Measurements from ENCODE around the gene CABLES2.
A peak's percentile ranks its signal among the peaks of the same experiment; 100 is the strongest.

The CABLES2 gene

GRCh38 chr20:62407221-62407992 lies at the start of gene CABLES2:
CABLES2 (minus strand) TSS chr20:62407285; CDS start chr20:62407276, 9 bp downstream.
- ChIA-PET CTCF (no interaction called here), POLR2A (ENCODE audit: low non-redundant PET) (no interaction called here)
- TF ChIP-seq CTCF (conservative IDR thresholded peaks at IDR 0.05; ENCODE audit: low read depth): 0 out of 2 replicates have a peak, but pooled peaks have one; percentile 14
- DNase-seq (ENCODE audit: low spot score): peak; percentile 98
- peak within 1 kb of the TSS; percentile 80 for H3K27ac ChIP-seq

- TF ChIP-seq CTCF (conservative IDR thresholded peaks at IDR 0.05; ENCODE audit: low read depth): no peak
- H3K27ac ChIP-seq: no peak overlapping the region
- ChIA-PET POLR2A (ENCODE audit: low non-redundant PET) (no interaction called here), CTCF (no interaction called here)
- no peak for DNase-seq (ENCODE audit: low spot score)
Measured at GRCh38 chr20:62455929-62456328, 48.8 kb upstream of the CABLES2 start.

- no peak for TF ChIP-seq CTCF (conservative IDR thresholded peaks at IDR 0.05; ENCODE audit: low read depth)
- H3K27ac ChIP-seq: no peak overlapping the region
- CTCF ChIA-PET: interaction anchor here (0.6 to 1.1 kb wide), 5 partner anchors 17 to 162 kb away, joined by 3 to 5 read pairs (median 4); no protein-coding TSS in a partner anchor
- POLR2A ChIA-PET (ENCODE audit: low non-redundant PET): no interaction called here
- DNase-seq (ENCODE audit: low spot score): no peak
Measured at GRCh38 chr20:62454904-62455636, 48.0 kb upstream of the CABLES2 start.

- ChIA-PET CTCF (interaction anchor here (0.6 kb wide), 2 partner anchors 338 to 519 kb away, joined by 3 to 5 read pairs; no protein-coding TSS in a partner anchor), POLR2A (ENCODE audit: low non-redundant PET) (no interaction called here)
- no peak for DNase-seq (ENCODE audit: low spot score)
- no peak overlapping the region for H3K27ac ChIP-seq
- TF ChIP-seq CTCF (conservative IDR thresholded peaks at IDR 0.05; ENCODE audit: low read depth): no peak
Measured at GRCh38 chr20:62453186-62453808, 46.2 kb upstream of the CABLES2 start.

- no peak overlapping the region for H3K27ac ChIP-seq
- CTCF ChIA-PET: no interaction called here
- POLR2A ChIA-PET (ENCODE audit: low non-redundant PET): no interaction called here
- no peak for TF ChIP-seq CTCF (conservative IDR thresholded peaks at IDR 0.05; ENCODE audit: low read depth)
- peak; percentile 36 for DNase-seq (ENCODE audit: low spot score)
Measured at GRCh38 chr20:62452475-62453095, 45.5 kb upstream of the CABLES2 start.

- POLR2A ChIA-PET (ENCODE audit: low non-redundant PET): no interaction called here
- no peak for TF ChIP-seq CTCF (conservative IDR thresholded peaks at IDR 0.05; ENCODE audit: low read depth)
- CTCF ChIA-PET: no interaction called here
Measured at GRCh38 chr20:62451970-62452369, 44.9 kb upstream of the CABLES2 start.

More at GRCh38 chr20:62451970-62452369, 44.9 kb upstream of the CABLES2 start:
- H3K27ac ChIP-seq: no peak overlapping the region
- DNase-seq (ENCODE audit: low spot score): no peak

Data from RWPE1 (cell line).